ENCODE data around the gene BRINP3. TPM values are rescaled to one million over a fixed set of nuclear protein-coding genes. Genes with fewer than 3 reads are reported as not detected.
A peak's percentile ranks its signal among the peaks of the same experiment; 100 is the strongest.

Gene BRINP3
- total RNA-seq, 1 experiment from 2014 or later = not detected

DNA sequence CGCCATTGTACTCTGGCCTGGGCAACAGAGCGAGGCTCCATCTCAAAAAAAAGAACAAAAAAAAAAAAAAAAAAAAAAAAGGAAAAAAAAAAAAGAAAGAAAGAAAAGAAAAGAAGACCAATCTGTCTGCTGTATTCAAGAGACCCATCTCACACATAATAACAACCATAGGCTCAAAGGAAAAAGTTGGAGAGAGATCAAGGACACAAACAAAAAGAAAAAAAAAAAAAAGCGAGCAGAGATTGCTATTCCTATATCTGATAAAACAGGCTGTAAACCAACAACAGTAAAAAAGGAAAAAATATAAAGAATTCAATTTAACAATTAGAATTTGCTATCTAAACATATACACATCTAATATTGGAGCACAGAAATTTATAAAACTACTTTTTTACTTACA lies 150.4 kb downstream of the BRINP3 start:
- DNase-seq (ENCODE audit: low read depth) = no peak

GRCh38 chr1:190323530-190323929 lies 154.1 kb downstream of the BRINP3 start:
- no peak for DNase-seq (ENCODE audit: low read depth)

DNA sequence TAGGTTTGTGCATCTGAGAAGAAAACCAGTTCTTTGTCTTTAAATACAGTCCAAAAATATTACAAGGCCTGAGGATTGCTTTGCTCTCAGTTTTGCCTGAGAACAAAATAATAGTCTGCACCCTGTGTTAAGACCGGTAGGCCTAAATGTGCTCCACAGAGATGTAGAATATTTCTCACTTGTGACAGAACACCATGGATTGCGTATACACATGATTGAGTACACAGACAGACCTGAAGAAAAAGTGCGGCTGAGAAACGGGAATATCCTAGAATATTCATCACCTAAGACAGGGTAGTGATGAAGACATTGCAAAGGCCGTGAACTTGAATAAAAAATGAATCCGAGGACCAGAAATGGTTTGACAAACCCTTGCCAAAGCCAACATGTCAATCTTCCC lies 155.4 kb downstream of the BRINP3 start:
- DNase-seq (ENCODE audit: low read depth) = no peak

GRCh38 chr1:190320952-190321351 lies 156.7 kb downstream of the BRINP3 start:
- peak; percentile 53 for DNase-seq (ENCODE audit: low read depth)

- DNase-seq (ENCODE audit: low read depth) = no peak
Measured at GRCh38 chr1:190312763-190313162, 164.9 kb downstream of the BRINP3 start.

DNA sequence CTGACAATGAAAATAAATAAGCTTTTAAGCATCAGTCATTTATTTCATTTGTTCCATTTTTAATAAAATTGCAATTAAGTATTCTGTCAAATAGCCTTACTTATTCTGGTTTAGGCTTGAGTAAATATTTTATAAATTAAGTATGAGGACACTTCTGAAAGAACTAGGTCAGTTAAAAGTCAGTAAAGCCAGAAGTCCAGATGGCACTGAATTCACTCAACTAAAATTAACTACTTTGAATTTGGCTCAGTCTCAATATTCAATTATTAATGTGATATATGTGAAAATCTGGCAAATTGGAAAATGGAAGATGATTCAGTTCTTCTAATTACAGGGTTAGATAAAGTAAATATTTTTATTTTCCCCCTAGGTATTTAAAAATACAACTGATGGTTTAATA lies 174.2 kb downstream of the BRINP3 start:
- DNase-seq (ENCODE audit: low read depth) = no peak

- DNase-seq (ENCODE audit: low read depth) = no peak
Measured at GRCh38 chr1:190296453-190296852, 181.2 kb downstream of the BRINP3 start.

GRCh38 chr1:190289897-190290296 lies 187.8 kb downstream of the BRINP3 start:
- DNase-seq (ENCODE audit: low read depth) = no peak

- DNase-seq (ENCODE audit: low read depth) = no peak
Measured at GRCh38 chr1:190286111-190286510, 191.6 kb downstream of the BRINP3 start.

GRCh38 chr1:190277107-190277506 lies 200.6 kb downstream of the BRINP3 start:
- no peak for DNase-seq (ENCODE audit: low read depth)

- DNase-seq (ENCODE audit: low read depth) = no peak
Measured at GRCh38 chr1:190274721-190275120, 202.9 kb downstream of the BRINP3 start.

GRCh38 chr1:190273161-190273560 lies 204.5 kb downstream of the BRINP3 start:
- peak; percentile 7 for DNase-seq (ENCODE audit: low read depth)

- no peak for DNase-seq (ENCODE audit: low read depth)
Measured at GRCh38 chr1:190262538-190262937, 215.1 kb downstream of the BRINP3 start.

DNA sequence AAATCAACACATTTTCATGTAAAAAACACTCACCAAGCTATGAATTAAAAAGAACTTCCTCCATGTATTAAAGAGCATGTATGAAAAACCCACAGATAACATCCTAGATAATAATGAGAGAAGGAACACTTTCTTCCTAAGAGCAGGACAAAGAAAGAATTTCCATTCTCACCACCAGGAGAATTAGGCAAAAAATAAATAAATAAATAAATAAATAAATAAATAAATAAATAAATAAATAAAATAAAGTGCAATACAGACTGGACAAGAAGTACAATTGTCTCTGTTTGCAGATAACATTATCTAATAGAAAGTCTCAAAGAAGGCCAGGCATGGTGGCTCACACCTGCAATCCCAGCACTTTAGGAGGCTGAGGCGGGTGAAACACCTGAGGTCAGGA lies 218.2 kb downstream of the BRINP3 start:
- DNase-seq (ENCODE audit: low read depth) = no peak

GRCh38 chr1:190258003-190258402 lies 219.7 kb downstream of the BRINP3 start:
- no peak for DNase-seq (ENCODE audit: low read depth)

- DNase-seq (ENCODE audit: low read depth) = no peak
Measured at GRCh38 chr1:190252046-190252445, 225.6 kb downstream of the BRINP3 start.

DNA sequence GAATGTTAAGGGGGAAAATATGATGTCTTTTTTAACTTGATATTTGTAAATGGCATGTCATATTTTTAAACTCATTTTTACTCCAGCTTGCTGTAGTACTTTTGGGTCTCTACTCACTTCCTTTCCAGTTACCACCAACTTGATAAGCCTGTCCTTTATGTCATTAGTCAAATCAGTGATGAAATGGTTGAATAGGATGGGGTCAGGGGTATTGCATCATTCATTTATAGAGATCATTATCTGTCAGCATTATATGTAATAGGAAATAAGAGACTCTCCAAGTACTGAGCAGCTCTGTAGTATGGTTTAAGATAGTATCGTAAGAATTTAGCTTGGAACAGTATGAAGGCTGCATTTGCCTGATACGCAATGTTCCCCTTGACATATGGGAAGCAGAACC lies 227.3 kb downstream of the BRINP3 start:
- no peak for DNase-seq (ENCODE audit: low read depth)

DNA sequence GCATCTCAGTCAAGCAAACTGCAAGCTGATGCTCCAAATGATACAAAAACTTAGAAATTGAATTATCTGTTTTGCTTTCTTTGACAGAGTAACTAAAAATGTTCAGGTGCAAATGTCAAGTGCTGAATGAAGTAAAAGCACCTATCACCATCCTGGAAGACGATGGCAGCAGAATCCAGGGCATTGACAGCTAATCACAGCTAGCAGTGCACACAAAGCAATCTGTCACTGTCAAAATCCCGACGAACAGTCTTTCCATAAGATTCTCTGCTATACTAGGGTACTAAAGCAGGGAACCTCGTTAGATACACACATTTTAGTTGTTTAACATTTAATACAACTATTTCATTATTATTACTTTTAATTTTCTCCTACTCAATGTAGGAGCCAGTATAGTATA lies 233.3 kb downstream of the BRINP3 start:
- no peak for DNase-seq (ENCODE audit: low read depth)

- DNase-seq (ENCODE audit: low read depth) = no peak
Measured at GRCh38 chr1:190243056-190243455, 234.6 kb downstream of the BRINP3 start.

DNA sequence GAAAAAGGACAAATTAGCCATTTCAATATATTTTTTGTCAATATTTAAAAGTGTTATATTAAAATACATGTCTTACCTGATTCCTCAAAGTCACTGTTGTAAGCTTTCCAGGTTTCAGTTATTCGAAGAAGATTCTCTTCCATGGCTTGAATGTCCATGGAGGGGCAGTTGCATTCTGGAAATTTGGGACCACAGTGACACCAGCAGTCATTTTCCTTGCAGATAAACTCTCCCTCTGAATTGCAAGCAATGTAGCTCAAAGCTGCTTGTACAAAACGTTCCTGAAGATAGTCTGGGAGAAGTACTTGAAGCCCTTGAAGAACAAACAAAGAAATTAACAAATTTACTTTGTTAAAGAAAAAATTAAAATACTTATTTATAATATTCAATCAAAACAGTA lies 251.7 kb downstream of the BRINP3 start:
- DNase-seq (ENCODE audit: low read depth) = peak; percentile 23

DNA sequence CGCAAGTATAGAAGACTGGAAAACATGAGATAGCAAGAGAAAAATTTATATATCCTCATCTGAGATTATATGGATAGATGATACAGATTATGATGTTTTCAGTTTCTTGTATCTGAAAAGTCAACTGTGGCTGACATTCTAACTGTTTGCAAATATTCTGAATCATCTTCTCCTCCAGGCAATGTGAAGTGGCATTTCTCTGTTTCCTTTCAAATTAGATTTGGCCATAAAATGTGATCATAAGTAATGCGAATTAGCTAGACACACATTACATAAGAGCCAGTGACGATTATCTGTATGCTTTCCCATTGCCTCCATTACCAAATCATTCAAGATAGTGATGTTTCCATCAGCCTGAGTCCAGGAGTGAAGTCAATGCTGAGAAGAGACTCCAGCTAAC lies 265.2 kb downstream of the BRINP3 start:
- DNase-seq (ENCODE audit: low read depth) = no peak

- DNase-seq (ENCODE audit: low read depth) = no peak
Measured at GRCh38 chr1:190207733-190208132, 269.9 kb downstream of the BRINP3 start.

- DNase-seq (ENCODE audit: low read depth) = peak; percentile 74
Measured at GRCh38 chr1:190205713-190206112, 272.0 kb downstream of the BRINP3 start.

- DNase-seq (ENCODE audit: low read depth) = no peak
Measured at GRCh38 chr1:190196020-190196419, 281.6 kb downstream of the BRINP3 start.
